Stomach (tissue), 4 donors: ENCODE measurements around the gene SUZ12.
A peak's percentile ranks its signal among the peaks of the same experiment; 100 is the strongest.

Source experiments
- EP300 ChIP-seq: sonication (generic); formaldehyde crosslinking; IDR thresholded peaks from one replicate; pipeline ENCODE4 v1.6.1; 2017; ENCODE audit warnings: antibody characterized with exemption
- POLR2AphosphoS5 ChIP-seq, 3 donors: sonication (generic); formaldehyde crosslinking; IDR thresholded peaks; one replicate each; pipeline ENCODE4 v1.6.1; 2016; ENCODE audit warnings: antibody characterized with exemption in 3 of 3
- TF ChIP-seq, protein P1 (sequence below), 7 experiments: fragments of 450-650 bp in 4 of 7; fragments of 200-600 bp in 3 of 7; sonication (generic) in 3 of 7; IDR thresholded peaks; one replicate each; pipeline ENCODE4 v1.5.1; 2016 to 2019; ENCODE audit warnings: antibody characterized with exemption in 7 of 7, control low read depth in 2 of 7, mild to moderate bottlenecking in 1 of 7

DNA sequence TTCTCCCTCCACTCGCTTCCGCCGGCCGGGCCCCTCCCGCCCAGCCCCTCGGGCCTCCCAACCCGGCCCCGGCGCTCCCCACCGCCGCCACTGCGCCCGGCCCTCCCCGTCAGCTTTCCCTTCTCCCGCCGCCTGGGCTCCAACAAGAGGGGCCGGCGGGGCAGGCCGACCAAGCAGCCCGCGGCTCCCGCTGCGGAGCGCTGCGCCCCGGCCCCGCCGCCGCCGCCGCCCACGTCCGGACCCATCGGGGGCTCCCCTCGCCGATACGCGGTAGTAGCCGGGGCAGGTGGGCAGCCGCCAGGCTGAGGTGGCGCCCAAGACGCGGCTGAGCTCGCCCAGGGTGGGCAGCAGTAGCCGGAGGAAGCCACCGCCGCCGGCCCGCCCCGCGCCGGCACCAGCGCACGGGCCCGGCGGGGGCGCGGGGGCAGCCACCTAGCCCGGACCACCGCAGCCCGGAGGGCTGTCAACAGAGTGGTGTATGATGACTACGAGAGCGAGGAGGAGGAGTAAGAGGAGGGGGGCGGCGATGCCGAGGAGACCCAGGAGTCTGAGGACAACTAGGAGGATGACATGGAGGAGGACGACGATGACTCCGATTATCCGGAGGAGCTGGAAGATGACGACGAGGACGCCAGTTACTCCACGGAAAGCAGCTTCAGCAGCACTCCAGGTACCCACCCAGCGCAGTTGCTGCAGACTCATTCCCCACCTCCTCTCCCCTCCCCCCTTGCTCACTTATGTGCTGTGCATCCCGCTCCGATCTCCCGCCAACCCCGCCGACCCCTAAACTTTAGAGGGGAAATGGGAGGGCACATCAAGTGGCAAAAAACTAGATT, 70.9 kb downstream of the SUZ12 start:
- TF ChIP-seq, protein P1, sequence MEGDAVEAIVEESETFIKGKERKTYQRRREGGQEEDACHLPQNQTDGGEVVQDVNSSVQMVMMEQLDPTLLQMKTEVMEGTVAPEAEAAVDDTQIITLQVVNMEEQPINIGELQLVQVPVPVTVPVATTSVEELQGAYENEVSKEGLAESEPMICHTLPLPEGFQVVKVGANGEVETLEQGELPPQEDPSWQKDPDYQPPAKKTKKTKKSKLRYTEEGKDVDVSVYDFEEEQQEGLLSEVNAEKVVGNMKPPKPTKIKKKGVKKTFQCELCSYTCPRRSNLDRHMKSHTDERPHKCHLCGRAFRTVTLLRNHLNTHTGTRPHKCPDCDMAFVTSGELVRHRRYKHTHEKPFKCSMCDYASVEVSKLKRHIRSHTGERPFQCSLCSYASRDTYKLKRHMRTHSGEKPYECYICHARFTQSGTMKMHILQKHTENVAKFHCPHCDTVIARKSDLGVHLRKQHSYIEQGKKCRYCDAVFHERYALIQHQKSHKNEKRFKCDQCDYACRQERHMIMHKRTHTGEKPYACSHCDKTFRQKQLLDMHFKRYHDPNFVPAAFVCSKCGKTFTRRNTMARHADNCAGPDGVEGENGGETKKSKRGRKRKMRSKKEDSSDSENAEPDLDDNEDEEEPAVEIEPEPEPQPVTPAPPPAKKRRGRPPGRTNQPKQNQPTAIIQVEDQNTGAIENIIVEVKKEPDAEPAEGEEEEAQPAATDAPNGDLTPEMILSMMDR (IDR thresholded peaks at IDR 0.05) = peak in 1 of 7 experiments; percentile 13
- no peak for TF ChIP-seq POLR2AphosphoS5 (IDR thresholded peaks at IDR 0.05)
- no peak for TF ChIP-seq EP300
